Mammary epithelial cell (primary cell): ENCODE data around the gene ZNF791.

ENCODE experiments used
- EZH2 ChIP-seq: IDR thresholded peaks from 2 replicates; pipeline ENCODE4 v1.6.1; 2012; ENCODE audit warnings: low read length, inconsistent platforms, borderline replicate concordance
- TF ChIP-seq, protein P1 (sequence below), 2 donors: IDR thresholded peaks in 1 of 2; conservative IDR thresholded peaks in 1 of 2; 2 replicates each; pipeline ENCODE4 v1.5.1; 2011 to 2012; ENCODE audit warnings: inconsistent platforms in 2 of 2, low read length in 2 of 2, mild to moderate bottlenecking in 2 of 2, control low read depth in 1 of 2, low read depth in 1 of 2; ENCODE audit not compliant: insufficient read depth in 1 of 2; ENCODE audit errors: extremely low read depth in 1 of 2

DNA sequence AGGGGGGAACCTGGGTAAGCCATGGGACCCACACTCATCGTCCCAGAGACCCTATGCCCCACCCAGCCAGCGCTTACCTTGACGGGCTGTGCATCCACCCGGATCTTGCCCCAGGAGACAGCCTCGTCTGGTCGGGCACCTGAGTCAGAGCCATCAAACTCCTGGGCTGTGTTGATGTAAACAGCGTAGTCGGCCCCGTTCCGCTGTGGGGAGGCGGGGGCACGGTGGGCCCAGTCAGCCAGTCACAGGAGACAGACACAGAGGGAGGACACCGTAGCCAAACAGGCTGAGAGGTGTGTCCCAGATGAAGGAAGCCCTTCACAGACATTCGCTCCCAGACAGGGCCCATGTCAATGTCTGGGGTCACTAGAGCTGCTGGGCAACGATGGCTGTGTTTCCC is 65.2 kb downstream of the ZNF791 start:
- TF ChIP-seq, protein P1, sequence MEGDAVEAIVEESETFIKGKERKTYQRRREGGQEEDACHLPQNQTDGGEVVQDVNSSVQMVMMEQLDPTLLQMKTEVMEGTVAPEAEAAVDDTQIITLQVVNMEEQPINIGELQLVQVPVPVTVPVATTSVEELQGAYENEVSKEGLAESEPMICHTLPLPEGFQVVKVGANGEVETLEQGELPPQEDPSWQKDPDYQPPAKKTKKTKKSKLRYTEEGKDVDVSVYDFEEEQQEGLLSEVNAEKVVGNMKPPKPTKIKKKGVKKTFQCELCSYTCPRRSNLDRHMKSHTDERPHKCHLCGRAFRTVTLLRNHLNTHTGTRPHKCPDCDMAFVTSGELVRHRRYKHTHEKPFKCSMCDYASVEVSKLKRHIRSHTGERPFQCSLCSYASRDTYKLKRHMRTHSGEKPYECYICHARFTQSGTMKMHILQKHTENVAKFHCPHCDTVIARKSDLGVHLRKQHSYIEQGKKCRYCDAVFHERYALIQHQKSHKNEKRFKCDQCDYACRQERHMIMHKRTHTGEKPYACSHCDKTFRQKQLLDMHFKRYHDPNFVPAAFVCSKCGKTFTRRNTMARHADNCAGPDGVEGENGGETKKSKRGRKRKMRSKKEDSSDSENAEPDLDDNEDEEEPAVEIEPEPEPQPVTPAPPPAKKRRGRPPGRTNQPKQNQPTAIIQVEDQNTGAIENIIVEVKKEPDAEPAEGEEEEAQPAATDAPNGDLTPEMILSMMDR (conservative IDR thresholded peaks at IDR 0.05 in 1 of 2, IDR thresholded peaks at IDR 0.05 in 1 of 2; ENCODE audit: extremely low read depth in 1 of 2, insufficient read depth in 1 of 2, low read depth in 1 of 2, low read length in 2 of 2), result no peak
- no peak for TF ChIP-seq EZH2
